Brain microvascular endothelial cell (primary cell): ENCODE data around the gene CPN2.

Experiments used
- DNase-seq: peaks from one replicate; pipeline ENCODE4 v3.0.0-alpha.2; 2020
- H3K27ac ChIP-seq: fragments of 250-450 bp; sonication (Bioruptor Pico); 2 replicates; pipeline ENCODE4 v1.5.1; 2020; ENCODE audit warnings: mild to moderate bottlenecking, moderate library complexity
- H3K27me3 ChIP-seq: fragments of 250-450 bp; sonication (Bioruptor Pico); replicated peaks from 2 replicates; pipeline ENCODE4 v1.5.1; 2020; ENCODE audit warnings: mild to moderate bottlenecking
- H3K36me3 ChIP-seq: fragments of 250-450 bp; sonication (Bioruptor Pico); replicated peaks from 2 replicates; pipeline ENCODE4 v1.5.1; 2020; ENCODE audit warnings: mild to moderate bottlenecking
- H3K4me3 ChIP-seq: 2 replicates; pipeline ENCODE4 v1.5.1; 2011; ENCODE audit warnings: low read depth, mild to moderate bottlenecking, control low read depth, low read length, moderate library complexity
- in situ Hi-C: cut with HindIII; loops from 2 replicates; pipeline ENCODE4 v1.10.0; 2017; ENCODE audit warnings: low sequenced_read_pairs, low pct_ligation_motif_present
- TF ChIP-seq, protein P1 (sequence below): IDR thresholded peaks from 2 replicates; pipeline ENCODE4 v1.5.1; 2011; ENCODE audit warnings: low read depth, mild to moderate bottlenecking, moderate library complexity, low read length, control low read depth, inconsistent platforms; ENCODE audit errors: missing control alignments

CPN2 gene

DNA sequence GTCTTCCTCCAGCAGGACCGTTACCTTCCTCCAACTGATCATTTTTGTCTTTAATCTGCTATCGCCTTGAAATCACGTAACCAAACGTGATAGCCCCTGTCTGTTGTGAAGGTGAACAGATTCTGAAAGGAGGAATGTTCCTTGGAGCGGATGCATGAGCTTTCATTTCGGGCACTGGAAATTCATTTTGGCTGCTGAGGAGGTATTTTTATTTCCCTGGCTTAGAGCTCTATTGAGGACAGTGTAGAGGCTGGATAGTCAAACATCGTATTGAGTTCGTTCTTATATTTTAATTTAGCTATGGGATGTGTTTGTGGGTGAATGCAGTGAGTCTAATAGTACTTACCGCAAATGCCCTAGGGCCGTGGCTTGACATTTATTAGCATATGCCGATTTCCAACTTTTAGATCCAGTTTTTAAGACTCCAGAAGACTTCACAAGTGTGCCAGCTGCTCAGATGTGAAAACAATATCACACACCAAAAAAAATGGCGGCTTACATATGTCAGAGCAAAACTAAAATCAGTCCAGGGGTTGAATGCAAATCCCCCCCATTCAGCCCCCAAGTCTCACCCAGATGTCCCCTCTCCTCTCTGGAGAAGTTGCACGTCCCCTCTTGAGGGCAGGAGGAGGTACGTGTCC, 22.1 kb downstream of the CPN2 start:
- TF ChIP-seq, protein P1, sequence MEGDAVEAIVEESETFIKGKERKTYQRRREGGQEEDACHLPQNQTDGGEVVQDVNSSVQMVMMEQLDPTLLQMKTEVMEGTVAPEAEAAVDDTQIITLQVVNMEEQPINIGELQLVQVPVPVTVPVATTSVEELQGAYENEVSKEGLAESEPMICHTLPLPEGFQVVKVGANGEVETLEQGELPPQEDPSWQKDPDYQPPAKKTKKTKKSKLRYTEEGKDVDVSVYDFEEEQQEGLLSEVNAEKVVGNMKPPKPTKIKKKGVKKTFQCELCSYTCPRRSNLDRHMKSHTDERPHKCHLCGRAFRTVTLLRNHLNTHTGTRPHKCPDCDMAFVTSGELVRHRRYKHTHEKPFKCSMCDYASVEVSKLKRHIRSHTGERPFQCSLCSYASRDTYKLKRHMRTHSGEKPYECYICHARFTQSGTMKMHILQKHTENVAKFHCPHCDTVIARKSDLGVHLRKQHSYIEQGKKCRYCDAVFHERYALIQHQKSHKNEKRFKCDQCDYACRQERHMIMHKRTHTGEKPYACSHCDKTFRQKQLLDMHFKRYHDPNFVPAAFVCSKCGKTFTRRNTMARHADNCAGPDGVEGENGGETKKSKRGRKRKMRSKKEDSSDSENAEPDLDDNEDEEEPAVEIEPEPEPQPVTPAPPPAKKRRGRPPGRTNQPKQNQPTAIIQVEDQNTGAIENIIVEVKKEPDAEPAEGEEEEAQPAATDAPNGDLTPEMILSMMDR: no peak
- H3K4me3 ChIP-seq: no peak overlapping the region

DNA sequence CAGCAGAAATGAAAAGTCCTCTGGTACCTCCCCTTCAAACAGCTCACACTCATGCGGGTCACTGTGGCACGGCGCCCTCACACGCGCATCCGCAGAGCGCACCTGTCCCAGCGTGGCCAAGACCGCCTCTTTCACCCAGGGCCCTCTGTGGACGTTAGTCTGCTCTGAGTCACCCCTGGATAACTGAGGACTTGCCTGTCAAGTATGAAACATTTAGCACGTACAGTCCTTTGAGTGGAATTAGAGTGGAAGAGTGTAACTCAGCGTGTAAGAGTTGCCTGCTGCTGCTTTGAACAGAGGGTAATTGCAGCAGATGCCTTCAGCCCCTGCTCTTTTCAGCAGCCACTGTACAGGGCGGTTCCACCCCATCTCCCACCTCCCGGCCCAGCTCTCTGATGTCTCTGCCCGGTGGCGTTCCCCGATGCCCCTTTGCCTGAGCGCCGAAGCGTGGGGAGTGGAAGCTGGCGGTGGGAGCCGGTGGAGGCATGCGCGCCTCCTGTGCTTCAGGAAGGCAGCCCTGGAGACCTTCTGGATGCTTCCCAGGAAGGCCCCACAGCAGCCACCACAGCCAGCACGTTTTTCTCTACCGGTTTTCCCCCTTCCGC, 23.0 kb downstream of the CPN2 start:
- H3K27me3 ChIP-seq: no peaks in the 10 kb centered on the region
- H3K27ac ChIP-seq: no peak overlapping the region
- TF ChIP-seq, protein P1: no peak
- H3K36me3 ChIP-seq: no peaks in the 10 kb centered on the region
- in situ Hi-C loops: no loop called here
- DNase-seq: peak; percentile 28
- H3K4me3 ChIP-seq: no peak overlapping the region

More for the DNA sequence above, 22.1 kb downstream of the CPN2 start:
- H3K27me3 ChIP-seq: no peaks in the 10 kb centered on the region
- no peak for DNase-seq
- in situ Hi-C loops: no loop called here
- H3K27ac ChIP-seq: no peak overlapping the region
- H3K36me3 ChIP-seq: no peaks in the 10 kb centered on the region

DNA sequence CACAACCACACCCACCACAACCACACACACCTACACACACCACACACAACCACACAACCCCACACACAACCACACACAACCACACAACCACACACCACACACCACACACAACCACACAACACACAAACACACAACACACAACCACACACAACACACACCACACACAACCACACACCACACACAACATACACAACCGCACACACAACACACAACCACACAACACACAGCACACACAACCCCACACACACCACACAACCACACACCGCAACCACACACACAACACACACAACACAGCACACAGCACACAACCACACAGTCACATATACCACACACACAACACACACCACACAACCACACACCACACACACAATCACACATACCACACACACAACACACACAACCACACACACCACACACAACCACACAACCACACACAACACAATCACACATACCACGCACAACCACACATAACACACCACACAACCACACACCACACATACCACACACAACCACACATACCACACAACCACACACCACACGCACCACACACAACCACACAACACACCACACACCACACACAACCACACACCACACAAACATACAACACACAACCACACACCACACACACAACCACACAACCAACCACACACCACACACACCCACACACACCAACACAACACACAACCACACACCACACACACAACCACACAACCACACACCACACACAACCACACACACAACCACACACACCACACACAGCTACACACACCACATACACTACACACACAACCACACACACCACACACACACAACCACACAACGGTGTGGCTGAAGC, 23.7 kb downstream of the CPN2 start:
- in situ Hi-C loops: no loop called here
- no peaks in the 10 kb centered on the region for H3K36me3 ChIP-seq
- no peak overlapping the region for H3K4me3 ChIP-seq
- H3K27me3 ChIP-seq: no peaks in the 10 kb centered on the region
- no peak for DNase-seq
- no peak overlapping the region for H3K27ac ChIP-seq
- TF ChIP-seq, protein P1: no peak

DNA sequence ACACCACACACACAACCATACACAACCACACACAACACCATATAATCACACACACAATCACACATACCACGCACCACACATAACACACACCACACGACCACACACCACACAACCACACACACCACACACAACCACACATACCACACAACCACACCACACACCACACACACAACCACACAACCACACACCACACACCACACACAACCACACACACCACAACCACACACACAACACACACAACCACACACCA, 24.2 kb downstream of the CPN2 start:
- in situ Hi-C loops: no loop called here
- no peak for DNase-seq
- TF ChIP-seq, protein P1: no peak

DNA sequence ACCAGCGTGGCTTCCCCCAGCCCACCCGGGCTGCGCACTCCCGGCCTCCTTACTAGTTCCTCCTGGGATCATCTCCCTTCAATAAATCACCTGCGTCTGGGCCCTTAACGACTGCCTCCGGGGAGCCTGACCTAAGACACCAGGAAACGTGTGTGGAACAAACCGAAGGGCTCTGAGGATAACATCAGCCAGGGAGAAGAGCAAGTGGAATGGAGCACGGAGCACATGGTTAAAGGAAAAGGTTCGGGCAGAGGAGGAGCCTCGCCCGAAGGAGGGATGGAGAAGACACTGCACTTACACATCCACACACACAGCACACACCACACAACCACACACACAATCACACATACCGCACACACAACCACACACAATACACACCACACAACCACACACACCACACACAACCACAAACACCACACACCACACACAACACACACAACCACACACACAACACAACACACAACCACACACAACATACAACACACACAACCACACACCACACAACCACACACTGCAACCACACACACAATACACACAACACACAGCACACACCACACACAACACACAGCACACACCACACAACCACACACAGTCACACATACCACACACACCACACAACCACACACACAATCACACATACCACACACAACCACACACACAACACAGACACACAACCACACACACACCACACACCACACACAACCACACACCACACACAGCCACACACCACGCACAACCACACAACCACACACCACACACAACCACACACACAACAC, 24.7 kb downstream of the CPN2 start:
- no peak for DNase-seq
- TF ChIP-seq, protein P1: no peak
- Histone ChIP-seq H3K36me3 (no peaks in the 10 kb centered on the region), H3K27me3 (peaks cover 1% of the 10 kb centered on the region), H3K4me3 (no peak overlapping the region), H3K27ac (no peak overlapping the region)
- in situ Hi-C loops: no loop called here

More for the DNA sequence above, 24.2 kb downstream of the CPN2 start:
- no peak overlapping the region for H3K4me3 ChIP-seq
- no peaks in the 10 kb centered on the region for H3K27me3 ChIP-seq
- no peaks in the 10 kb centered on the region for H3K36me3 ChIP-seq
- no peak overlapping the region for H3K27ac ChIP-seq
